AG04449 (cell line): ENCODE results near the gene TMEM232.

Experiments used
- CTCF ChIA-PET: fragments of 350-600 bp; formaldehyde crosslinking; extraction: SDS; loops from one replicate; lab custom pipeline; 2021; ENCODE audit warnings: antibody characterized with exemption; lab: Yijun Ruan, JAX
- POLR2A ChIA-PET: fragments of 400-600, 350-600 bp; formaldehyde crosslinking; extraction: SDS; loops from one replicate; lab custom pipeline; 2020; ENCODE audit warnings: antibody characterized with exemption, inconsistent platforms; lab: Yijun Ruan, JAX
- DNase-seq: peaks from one replicate; pipeline ENCODE4 v3.0.0-alpha.2; 2010; ENCODE audit warnings: low read depth, low spot score
- H3K4me3 ChIP-seq: 2 replicates; pipeline ENCODE4 v1.5.1; 2011; ENCODE audit warnings: low read depth, mild to moderate bottlenecking, control low read depth, low read length
- CTCF ChIP-seq: IDR thresholded peaks from one replicate; pipeline ENCODE4 v1.5.1; 2011; ENCODE audit warnings: mild to moderate bottlenecking, moderate library complexity, low read length, control low read depth, inconsistent platforms; ENCODE audit not compliant: insufficient read depth; ENCODE audit errors: missing control alignments

The TMEM232 gene

DNA sequence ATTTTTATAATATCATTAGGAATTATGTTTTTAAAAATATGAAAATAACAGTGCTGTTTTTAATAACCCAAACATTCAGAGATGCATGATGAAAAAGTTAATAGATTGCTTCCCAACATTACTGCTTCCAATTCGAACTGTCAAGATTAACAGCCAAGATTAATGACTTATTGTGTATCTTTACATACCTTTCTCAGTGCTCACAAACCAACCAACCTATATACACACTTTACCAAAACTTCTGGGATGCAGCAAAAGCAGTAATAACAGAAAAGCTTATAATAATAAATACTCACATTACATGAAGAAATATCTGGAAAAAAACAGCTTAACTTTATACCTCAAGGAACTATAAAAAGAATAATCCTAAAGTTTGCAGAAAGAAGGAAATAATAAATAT, 82.1 kb downstream of the TMEM232 start:
- TF ChIP-seq CTCF, result no peak
- H3K4me3 ChIP-seq, result no peak overlapping the region
- CTCF ChIA-PET, result no interaction called here
- POLR2A ChIA-PET, result no interaction called here
- DNase-seq, result no peak

DNA sequence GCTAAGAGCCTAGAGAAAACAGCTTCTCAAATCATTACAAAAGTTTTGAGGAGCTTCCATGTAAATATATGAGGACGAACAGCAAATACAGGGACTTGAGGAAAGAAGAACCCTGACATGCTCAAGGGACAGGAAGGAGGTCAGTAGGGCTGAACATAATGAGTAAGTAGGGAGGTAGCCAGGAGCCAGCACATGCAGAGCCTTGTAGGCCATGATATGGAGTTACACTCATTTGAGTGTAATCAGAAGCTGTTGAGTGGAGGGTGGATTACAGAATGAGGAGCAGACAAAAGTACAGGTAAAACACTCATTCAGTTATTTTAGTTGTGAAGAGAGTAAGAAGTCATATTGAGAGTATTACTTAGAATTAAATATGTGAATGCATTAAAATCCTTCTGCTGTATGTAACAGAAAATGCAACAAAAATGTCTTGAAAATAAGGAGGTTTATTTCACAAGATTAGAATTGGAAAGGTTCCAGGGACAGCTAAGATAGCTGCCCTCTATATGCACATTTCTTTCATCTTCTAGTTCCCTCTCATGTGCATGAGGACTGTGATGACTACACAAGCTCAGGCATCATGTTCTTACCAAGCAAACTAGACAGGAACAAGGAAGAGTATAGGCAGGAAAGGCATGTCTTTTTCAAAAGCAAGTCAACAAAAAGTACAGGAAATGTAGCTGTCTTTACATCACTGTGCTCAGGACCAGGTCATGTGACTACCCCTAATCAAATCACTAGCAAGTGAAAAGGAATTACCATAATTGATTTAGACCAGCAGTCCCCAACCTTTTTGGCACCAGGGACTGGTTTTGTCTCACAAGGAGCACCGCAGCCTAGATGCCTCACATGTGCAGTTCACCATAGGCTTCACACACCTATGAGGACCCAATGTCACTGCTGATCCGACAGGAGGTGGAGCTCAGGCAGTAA, 87.2 kb downstream of the TMEM232 start:
- H3K4me3 ChIP-seq, result no peak overlapping the region
- no peak for TF ChIP-seq CTCF
- CTCF ChIA-PET, result interaction anchor here (2.0 kb wide), 1 partner anchor 14 kb away, joined by 9 read pairs; no protein-coding TSS in a partner anchor
- no peak for DNase-seq
- POLR2A ChIA-PET, result no interaction called here

- no peak for DNase-seq
- ChIA-PET CTCF (no interaction called here), POLR2A (no interaction called here)
- H3K4me3 ChIP-seq, result no peak overlapping the region
- TF ChIP-seq CTCF, result no peak
Observed at GRCh38 chr5:110634475-110634874, 92.0 kb downstream of the TMEM232 start.

GRCh38 chr5:110631236-110631635, 95.2 kb downstream of the TMEM232 start:
- H3K4me3 ChIP-seq, result no peak overlapping the region
- ChIA-PET CTCF (interaction anchor here (1.4 kb wide), 1 partner anchor 190 kb away, joined by 4 read pairs; no protein-coding TSS in a partner anchor), POLR2A (no interaction called here)
- no peak for TF ChIP-seq CTCF
- no peak for DNase-seq

- DNase-seq, result no peak
- POLR2A ChIA-PET, result no interaction called here
- no peak overlapping the region for H3K4me3 ChIP-seq
- TF ChIP-seq CTCF, result no peak
- CTCF ChIA-PET, result no interaction called here
Observed at GRCh38 chr5:110630350-110630749, 96.1 kb downstream of the TMEM232 start.

GRCh38 chr5:110625376-110625999, 101.0 kb downstream of the TMEM232 start:
- DNase-seq, result no peak
- H3K4me3 ChIP-seq, result no peak overlapping the region
- TF ChIP-seq CTCF, result peak; percentile 5
- ChIA-PET POLR2A (interaction anchor here (0.6 kb wide), 1 partner anchor 930 kb away, joined by 3 read pairs; no protein-coding TSS in a partner anchor), CTCF (interaction anchor here (0.6 to 3.4 kb wide), 18 partner anchors 10 to 1983 kb away, joined by 3 to 40 read pairs (median 4); no protein-coding TSS in a partner anchor)
